Measurements from ENCODE around the gene GYPC.

- no peak for TF ChIP-seq EZH2phosphoT487 (IDR thresholded peaks at IDR 0.05; ENCODE audit: insufficient read depth, low read depth)
- TF ChIP-seq EZH2 (IDR thresholded peaks at IDR 0.05; ENCODE audit: insufficient read depth, poor library complexity, severe bottlenecking) = no peak
Measured at GRCh38 chr2:126696644-126697520, 40.9 kb downstream of the GYPC start.

Data from GM23248 (cell line).